A549 treated with CpdA at 1 μM for 4 hours (cell line): Measurements from ENCODE around the gene IZUMO3. TPM values are rescaled to one million over a fixed set of nuclear protein-coding genes. Genes with fewer than 3 reads are reported as not detected.

Source experiments
- total RNA-seq: library from RNA; stranded (reverse); fragments of 200-300 nt; extraction: Qiagen RNA extraction; gene quantifications from 5 replicates; pipeline ENCODE4 v1.2.3, GENCODE V29; 2022; ENCODE audit warnings: low read depth

Gene IZUMO3
- total RNA-seq = not detected in 5 replicates

GRCh38 chr9:24545847-24546522 is at the start of gene IZUMO3:
Gene IZUMO3 (minus strand): TSS chr9:24545897. CDS start chr9:24545649, 248 bp downstream.

